Endothelial cell of hepatic sinusoid (primary cell): ENCODE measurements around the gene NOS1AP.

ENCODE experiments used
- in situ Hi-C: cut with HindIII; loops from 2 replicates; pipeline ENCODE4 v1.10.0; 2017; ENCODE audit warnings: low sequenced_read_pairs

Gene NOS1AP

GRCh38 chr1:162284206-162284955 is 214.9 kb downstream of the NOS1AP start:
- in situ Hi-C loops, result no loop called here

GRCh38 chr1:162285149-162285561 is 215.7 kb downstream of the NOS1AP start:
- in situ Hi-C loops, result no loop called here

DNA sequence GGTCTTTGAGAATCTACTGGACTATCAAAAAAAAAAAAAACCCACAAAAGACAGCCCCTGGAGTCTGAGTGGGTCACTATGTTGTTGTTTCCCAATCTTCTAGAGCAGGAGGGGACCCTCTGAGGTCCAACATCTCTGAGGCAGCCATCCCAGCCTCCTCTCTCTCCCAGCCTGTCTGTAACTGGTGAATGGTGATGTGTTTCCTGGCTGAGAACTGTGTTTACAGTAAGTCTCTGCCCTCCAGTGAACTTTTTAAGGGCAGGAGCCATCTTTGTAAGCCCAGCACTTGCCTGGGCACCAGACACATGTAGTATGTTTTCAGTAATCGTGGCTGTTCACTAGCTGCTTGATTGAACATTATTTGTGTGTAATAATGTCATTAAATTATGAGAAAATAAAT is 221.5 kb downstream of the NOS1AP start:
- in situ Hi-C loops, result no loop called here

GRCh38 chr1:162292422-162292849 is 222.9 kb downstream of the NOS1AP start:
- in situ Hi-C loops, result no loop called here

DNA sequence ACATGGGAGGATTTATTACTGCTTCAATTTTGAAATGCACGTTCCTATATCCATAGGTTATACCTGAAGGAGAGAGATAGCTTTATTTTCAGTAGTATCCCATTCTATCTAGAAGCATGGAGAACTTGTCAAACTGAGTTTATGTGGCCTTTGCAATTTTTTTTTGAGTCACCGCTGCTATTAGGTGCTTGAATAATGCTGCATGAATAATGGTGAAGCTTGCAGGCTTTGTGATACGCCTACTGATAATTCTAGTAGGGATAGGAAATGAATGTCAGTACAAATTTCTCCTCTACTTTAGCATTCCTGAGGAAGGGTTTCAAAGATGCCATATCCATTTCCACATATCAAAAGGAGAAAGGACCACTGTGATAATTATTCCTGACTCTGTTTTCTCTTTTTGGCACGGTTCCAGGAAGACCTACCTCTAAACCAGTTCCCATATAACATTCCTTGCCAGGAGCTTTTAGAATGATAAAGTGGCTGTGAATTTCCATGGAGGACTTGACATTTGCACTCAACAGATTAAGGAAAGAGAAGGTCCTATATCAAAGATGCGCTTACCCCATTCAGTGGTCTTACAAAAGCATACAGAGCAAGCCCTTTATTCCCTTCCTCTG is 223.7 kb downstream of the NOS1AP start:
- in situ Hi-C loops, result no loop called here

DNA sequence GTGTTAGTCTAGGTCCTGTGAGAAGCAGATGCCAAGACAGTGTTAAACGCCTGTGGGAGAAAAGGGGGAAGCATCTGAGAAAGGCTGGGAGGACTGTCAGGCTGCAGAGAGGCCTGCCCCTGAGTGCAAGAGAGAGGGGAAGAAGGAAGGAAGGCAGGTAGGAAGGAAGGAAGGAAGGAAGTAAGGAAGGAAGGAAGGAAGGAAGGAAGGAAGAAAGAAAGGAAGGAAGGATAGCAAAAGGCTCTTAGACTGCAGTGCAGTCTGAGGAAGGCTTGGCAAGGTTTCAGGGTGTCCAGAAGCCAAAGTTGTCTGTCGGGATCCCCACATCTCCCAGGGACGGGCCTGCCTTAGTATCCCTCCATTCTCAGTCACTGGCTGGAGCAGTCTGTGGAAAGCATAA is 224.5 kb downstream of the NOS1AP start:
- in situ Hi-C loops, result no loop called here

DNA sequence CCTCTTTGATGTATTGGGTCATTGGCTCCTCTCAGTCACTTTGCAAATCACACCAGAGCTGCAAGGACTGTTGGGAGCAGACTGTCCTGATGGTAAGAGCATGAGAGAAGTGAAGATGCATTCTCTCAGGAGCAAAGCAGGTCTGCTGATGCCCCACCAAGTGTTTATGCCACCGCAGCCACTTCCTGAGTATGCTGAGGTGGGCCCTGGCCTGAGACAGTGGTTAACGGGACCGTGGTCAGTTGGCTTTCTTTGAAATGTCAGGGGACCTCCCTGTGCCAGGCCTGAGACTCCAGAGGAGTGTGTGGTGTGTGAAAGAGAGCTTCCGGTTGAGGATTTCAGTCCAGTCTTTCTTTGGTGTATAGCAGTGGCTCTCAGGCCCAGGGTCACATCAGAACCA is 227.7 kb downstream of the NOS1AP start:
- in situ Hi-C loops, result no loop called here

GRCh38 chr1:162298266-162298665 is 228.8 kb downstream of the NOS1AP start:
- in situ Hi-C loops, result no loop called here

- in situ Hi-C loops, result no loop called here
Observed at GRCh38 chr1:162299018-162299417, 229.5 kb downstream of the NOS1AP start.

DNA sequence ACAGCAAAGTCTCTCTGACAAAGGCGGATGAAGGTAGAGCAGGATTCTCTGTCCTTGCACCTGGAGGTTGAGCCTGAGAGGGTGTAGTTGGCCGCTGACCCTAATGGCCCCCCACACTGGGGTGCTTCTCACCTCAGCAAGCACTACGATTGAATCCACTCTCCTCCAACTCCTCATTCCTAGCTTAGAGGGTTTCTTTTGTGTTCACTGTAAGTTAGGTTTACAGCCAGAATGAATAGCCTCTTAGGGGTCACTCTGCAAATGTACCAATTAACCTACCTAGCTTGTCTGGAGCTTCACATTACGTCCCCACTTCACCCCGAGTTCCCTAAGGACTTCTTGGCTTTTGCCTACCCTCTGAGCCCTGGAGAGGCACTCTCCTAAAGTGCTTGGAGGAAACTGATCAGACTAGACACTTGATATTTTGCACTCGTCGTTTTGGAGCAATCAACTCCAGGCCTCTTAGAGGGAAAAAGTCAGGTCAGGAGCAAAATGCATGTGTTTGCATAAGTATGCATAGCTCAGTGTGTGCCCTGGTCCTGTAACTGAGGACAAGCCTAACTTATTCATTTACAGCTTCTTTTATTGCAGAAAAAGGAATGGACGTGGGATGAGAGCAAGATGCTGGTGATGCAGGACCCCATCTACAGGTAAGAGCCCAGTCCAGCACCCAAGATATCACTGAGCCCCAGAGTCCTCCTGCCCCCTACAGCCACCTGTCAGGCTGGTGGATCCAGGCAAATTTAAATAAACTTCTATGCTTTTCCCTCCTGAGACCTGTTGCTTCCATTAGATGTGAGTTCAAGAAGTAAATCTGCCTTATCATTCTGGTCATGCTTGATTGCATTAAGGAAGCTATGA is 230.8 kb downstream of the NOS1AP start:
- in situ Hi-C loops, result no loop called here

GRCh38 chr1:162301696-162302095 is 232.2 kb downstream of the NOS1AP start:
- in situ Hi-C loops, result no loop called here

DNA sequence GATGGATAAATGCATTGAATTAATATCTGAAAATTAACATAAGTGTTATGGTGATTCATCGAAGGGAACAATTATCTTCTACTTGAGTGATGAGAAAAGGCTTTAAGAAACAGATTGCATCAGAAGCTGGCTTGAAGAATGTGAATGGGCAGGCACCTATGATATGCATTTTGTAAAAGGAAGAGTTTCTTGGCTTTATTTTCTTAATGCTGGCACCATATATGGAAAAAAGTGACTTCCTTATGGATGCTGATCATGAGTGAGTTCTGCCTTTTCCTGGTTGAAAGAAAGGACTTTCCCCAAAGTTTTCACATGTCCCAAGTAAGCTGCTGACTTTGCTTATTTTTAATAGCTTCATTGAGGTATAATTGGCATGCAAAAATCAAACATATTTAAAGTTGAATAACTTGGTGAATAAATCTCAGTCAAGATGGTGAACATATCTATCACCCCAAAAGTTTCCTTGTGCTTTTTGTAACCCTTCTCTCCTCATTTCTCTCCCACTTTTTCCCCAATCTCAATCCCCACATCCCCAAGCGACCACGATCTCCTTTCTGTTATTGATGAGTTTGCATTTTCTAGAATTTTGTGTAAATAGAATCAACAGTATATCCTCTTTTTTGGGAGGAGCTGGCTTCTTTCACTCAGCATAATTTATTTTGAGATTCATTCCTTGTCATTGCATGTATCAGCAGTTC is 233.0 kb downstream of the NOS1AP start:
- in situ Hi-C loops, result no loop called here

- in situ Hi-C loops, result no loop called here
Observed at GRCh38 chr1:162303004-162303344, 233.5 kb downstream of the NOS1AP start.

DNA sequence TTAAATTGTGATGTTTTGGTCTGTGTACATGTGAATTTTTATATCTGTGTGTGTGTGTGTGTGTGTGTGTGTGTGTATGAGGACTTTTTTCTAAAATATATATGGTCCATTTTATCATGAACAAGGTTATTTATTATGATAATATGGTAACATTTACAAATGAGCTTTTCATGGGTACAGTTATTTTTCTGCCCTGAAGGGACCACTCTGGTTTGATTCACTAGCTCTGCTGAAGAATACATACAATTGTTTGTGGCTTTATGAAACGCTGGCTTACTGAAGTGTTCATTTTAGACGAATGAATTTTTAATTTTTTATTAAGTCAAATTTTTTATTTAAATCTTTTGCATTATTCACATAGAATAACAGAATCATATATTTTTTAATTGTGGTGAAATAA is 235.2 kb downstream of the NOS1AP start:
- in situ Hi-C loops, result no loop called here

GRCh38 chr1:162305969-162306368 is 236.5 kb downstream of the NOS1AP start:
- in situ Hi-C loops, result no loop called here

- in situ Hi-C loops, result no loop called here
Observed at GRCh38 chr1:162310337-162310736, 240.8 kb downstream of the NOS1AP start.

DNA sequence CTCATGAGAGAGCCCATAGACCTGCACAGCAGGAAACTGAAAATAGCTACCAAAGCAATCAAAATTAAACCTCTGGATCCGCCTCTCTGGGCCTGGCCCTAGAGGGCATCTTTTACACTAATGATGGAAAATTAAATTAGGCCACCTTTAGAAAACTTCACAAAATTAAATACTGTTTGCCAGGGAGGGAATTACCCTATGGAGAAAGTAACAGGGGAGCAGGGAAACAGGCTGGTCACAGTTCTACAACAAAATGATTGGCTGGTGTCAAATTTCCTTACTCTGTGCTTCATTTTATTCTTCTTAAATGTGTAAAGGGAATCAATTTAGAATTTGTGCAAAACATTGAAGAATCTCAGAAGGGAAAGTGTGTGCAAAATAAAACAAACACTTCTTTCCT is 244.7 kb downstream of the NOS1AP start:
- in situ Hi-C loops, result no loop called here

DNA sequence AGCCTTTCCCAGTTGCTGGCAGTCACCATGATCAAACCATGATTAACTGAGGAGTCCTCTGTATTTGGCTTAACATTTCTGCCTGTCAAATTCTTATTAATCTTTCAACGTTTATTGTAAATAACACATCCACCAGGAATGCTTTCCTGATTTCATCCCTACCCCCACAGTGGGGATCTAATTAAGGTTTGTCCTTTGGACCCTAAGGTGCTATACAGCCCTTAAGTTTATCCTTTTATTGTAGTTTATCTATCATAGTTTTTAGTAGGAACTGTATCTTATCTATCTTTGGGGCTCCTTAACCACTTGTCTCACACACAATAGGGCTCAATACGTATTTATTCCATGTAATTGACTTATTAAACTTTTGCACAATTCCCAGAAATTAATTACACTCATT is 246.2 kb downstream of the NOS1AP start:
- in situ Hi-C loops, result no loop called here

- in situ Hi-C loops, result no loop called here
Observed at GRCh38 chr1:162316187-162316586, 246.7 kb downstream of the NOS1AP start.

DNA sequence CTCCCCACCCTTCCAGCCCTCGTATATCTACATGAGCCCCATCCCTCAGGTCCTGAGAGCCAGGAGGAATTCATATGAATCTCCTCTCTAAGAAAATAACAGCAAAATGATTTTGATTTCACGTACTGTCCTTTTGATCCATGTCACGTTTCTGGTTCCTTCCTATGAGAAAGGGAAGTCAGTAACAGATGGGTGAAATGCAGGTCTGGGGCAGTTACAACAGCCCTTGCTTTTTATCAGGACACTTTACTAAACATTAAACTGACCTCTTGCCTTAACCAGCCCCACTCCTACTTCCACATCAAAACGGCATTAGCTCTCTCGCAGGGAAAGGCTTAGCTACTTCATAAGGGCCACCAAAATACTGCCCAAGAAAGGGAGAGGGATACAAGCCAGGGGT is 248.1 kb downstream of the NOS1AP start:
- in situ Hi-C loops, result no loop called here

GRCh38 chr1:162319493-162320175 is 250.1 kb downstream of the NOS1AP start:
- in situ Hi-C loops, result no loop called here
